BLaER1 (cell line): ENCODE measurements around the gene TSEN34.
A peak's percentile ranks its signal among the peaks of the same experiment; 100 is the strongest.
"Not testable (repeated sequence)": the region's sequence is repeated elsewhere in the genome, so short reads cannot be mapped to it uniquely, and the experiment has no call there.

Experiments
- H3K27ac ChIP-seq: shearing (Covaris generic); formaldehyde crosslinking; 2 replicates; pipeline ENCODE4 v1.8.1; 2022
- H3K27me3 ChIP-seq: shearing (Covaris generic); formaldehyde crosslinking; 2 replicates; pipeline ENCODE4 v1.8.1; 2022
- H3K36me3 ChIP-seq: shearing (Covaris generic); formaldehyde crosslinking; 2 replicates; pipeline ENCODE4 v1.8.1; 2022
- H3K4me1 ChIP-seq: shearing (Covaris generic); formaldehyde crosslinking; 2 replicates; pipeline ENCODE4 v1.8.1; 2022
- H3K4me2 ChIP-seq: shearing (Covaris generic); formaldehyde crosslinking; 2 replicates; pipeline ENCODE4 v1.8.1; 2022
- H3K4me3 ChIP-seq: shearing (Covaris generic); formaldehyde crosslinking; 2 replicates; pipeline ENCODE4 v1.8.1; 2022
- H3K9ac ChIP-seq: shearing (Covaris generic); formaldehyde crosslinking; 2 replicates; pipeline ENCODE4 v1.8.1; 2022
- H3K9me3 ChIP-seq: shearing (Covaris generic); formaldehyde crosslinking; 2 replicates; pipeline ENCODE4 v1.8.1; 2022
- H4K20me1 ChIP-seq: shearing (Covaris generic); formaldehyde crosslinking; 2 replicates; pipeline ENCODE4 v1.8.1; 2022
- Cebpa-rat ChIP-seq: shearing (Covaris generic); IDR thresholded peaks from 2 replicates; pipeline ENCODE4 v1.8.1; 2022

Gene TSEN34

GRCh38 chr19:54197121-54197520, 6.0 kb downstream of the TSEN34 start:
- H3K9ac ChIP-seq = no peak overlapping the region
- no peaks in the 10 kb centered on the region for H3K9me3 ChIP-seq
- H3K4me3 ChIP-seq = no peak overlapping the region
- no peak for TF ChIP-seq Cebpa-rat
- no peak overlapping the region for H3K4me2 ChIP-seq
- peaks cover 26% of the 10 kb centered on the region for H3K4me1 ChIP-seq
- no peak overlapping the region for H3K27ac ChIP-seq
- H3K27me3 ChIP-seq = no peaks in the 10 kb centered on the region
- peaks cover 59% of the 10 kb centered on the region for H3K36me3 ChIP-seq
- peaks cover 22% of the 10 kb centered on the region for H4K20me1 ChIP-seq

- Histone ChIP-seq H3K4me2 (0 out of 2 replicates have a peak overlapping the region, but pooled peaks have one; percentile 87), H3K9ac (no peak overlapping the region), H4K20me1 (peaks cover 35% of the 10 kb centered on the region), H3K36me3 (peaks cover 63% of the 10 kb centered on the region), H3K4me1 (peaks cover 38% of the 10 kb centered on the region), H3K4me3 (0 out of 2 replicates have a peak overlapping the region, but pooled peaks have one; percentile 86), H3K9me3 (no peaks in the 10 kb centered on the region), H3K27ac (no peak overlapping the region), H3K27me3 (no peaks in the 10 kb centered on the region)
- no peak for TF ChIP-seq Cebpa-rat
Observed at GRCh38 chr19:54199401-54199800, 8.3 kb downstream of the TSEN34 start.

GRCh38 chr19:54201172-54201701, 10.1 kb downstream of the TSEN34 start:
- no peak for TF ChIP-seq Cebpa-rat
- Histone ChIP-seq H3K27ac (peak overlapping the region; percentile 96), H3K4me1 (peaks cover 56% of the 10 kb centered on the region), H3K9ac (peak overlapping the region; percentile 97), H3K36me3 (peaks cover 66% of the 10 kb centered on the region), H3K4me3 (peak overlapping the region; percentile 86), H4K20me1 (peaks cover 53% of the 10 kb centered on the region), H3K4me2 (peak overlapping the region; percentile 97), H3K27me3 (no peaks in the 10 kb centered on the region), H3K9me3 (no peaks in the 10 kb centered on the region)

GRCh38 chr19:54201980-54202379, 10.9 kb downstream of the TSEN34 start:
- H3K4me1 ChIP-seq = peaks cover 63% of the 10 kb centered on the region
- peaks cover 61% of the 10 kb centered on the region for H4K20me1 ChIP-seq

DNA sequence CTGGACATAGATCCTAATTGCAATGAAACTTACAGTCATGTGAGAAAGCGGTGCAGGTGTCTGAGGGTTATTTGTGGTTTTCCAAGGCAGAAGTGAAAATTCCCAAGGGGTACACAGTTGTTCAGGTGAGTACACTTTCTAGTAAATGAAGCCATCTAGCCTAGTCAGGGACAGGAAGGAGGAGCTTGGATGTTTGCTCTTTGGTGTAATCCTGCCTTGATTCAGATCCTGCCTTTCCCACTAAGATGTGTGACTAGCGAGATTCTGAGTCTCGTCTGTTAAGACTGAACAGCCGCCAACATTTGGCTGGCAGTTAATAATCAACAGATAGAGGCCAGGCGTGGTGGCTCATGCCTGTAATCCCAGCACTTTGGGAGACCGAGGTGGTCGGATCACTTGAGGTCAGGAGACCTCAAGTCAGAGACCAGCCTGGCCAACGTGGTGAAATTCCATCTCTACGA, 12.1 kb downstream of the TSEN34 start:
- no peak for TF ChIP-seq Cebpa-rat
- peak overlapping the region; percentile 86 for H3K4me3 ChIP-seq
- H4K20me1 ChIP-seq = peaks cover 73% of the 10 kb centered on the region
- peaks cover 77% of the 10 kb centered on the region for H3K36me3 ChIP-seq
- H3K4me2 ChIP-seq = peak overlapping the region; percentile 97
- peaks cover 75% of the 10 kb centered on the region for H3K4me1 ChIP-seq
- H3K27me3 ChIP-seq = no peaks in the 10 kb centered on the region
- H3K27ac ChIP-seq = no peak overlapping the region; the same call in 1 of the 2 replicates
- no peaks in the 10 kb centered on the region for H3K9me3 ChIP-seq
- H3K9ac ChIP-seq = peak overlapping the region; percentile 97

More at GRCh38 chr19:54201980-54202379, 10.9 kb downstream of the TSEN34 start:
- H3K9me3 ChIP-seq = no peaks in the 10 kb centered on the region
- H3K9ac ChIP-seq = peak overlapping the region; percentile 97
- peak overlapping the region; percentile 86 for H3K4me3 ChIP-seq
- H3K4me2 ChIP-seq = peak overlapping the region; percentile 97
- TF ChIP-seq Cebpa-rat = no peak
- peaks cover 67% of the 10 kb centered on the region for H3K36me3 ChIP-seq
- no peaks in the 10 kb centered on the region for H3K27me3 ChIP-seq
- peak overlapping the region; percentile 96 for H3K27ac ChIP-seq

DNA sequence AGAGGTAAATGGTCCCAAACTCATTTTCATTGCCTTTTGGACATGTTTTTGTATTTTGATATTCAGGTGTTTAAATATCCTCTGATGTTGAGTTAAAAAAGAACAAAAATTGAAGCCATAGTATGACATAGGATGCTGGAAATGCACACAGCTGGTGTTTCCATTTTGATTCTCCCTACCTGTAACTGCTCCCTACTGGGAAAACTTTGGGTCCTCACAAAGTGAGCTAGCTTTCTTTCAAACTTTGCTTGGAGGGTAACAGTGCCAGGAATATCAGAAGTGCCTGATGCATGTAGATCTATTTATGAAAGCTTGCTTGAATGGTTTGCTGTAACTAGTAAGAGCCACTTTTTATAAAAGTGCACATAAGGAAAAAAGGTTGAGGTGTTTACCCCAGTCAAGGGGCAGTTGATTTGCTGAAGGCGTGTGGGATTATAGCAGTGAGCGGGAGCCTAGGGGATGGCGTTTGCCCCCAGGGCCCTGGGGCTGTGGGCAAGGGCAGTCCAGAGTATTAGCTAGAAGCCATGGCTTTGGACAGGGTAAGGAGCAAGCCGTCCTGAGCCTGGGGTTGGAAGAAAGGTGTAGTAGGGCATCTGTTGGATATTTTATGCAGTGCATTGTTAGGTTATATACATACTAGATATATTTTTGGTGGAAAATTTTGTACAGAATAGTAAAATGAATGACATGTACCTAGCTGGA, 13.8 kb downstream of the TSEN34 start:
- TF ChIP-seq Cebpa-rat = no peak
- Histone ChIP-seq H3K36me3 (peaks cover 88% of the 10 kb centered on the region), H3K27ac (no peak overlapping the region), H3K4me3 (no peak overlapping the region), H3K9me3 (no peaks in the 10 kb centered on the region), H3K9ac (peak overlapping the region; percentile 58), H3K27me3 (no peaks in the 10 kb centered on the region), H4K20me1 (peaks cover 90% of the 10 kb centered on the region), H3K4me1 (peaks cover 87% of the 10 kb centered on the region), H3K4me2 (peak overlapping the region; percentile 97)

DNA sequence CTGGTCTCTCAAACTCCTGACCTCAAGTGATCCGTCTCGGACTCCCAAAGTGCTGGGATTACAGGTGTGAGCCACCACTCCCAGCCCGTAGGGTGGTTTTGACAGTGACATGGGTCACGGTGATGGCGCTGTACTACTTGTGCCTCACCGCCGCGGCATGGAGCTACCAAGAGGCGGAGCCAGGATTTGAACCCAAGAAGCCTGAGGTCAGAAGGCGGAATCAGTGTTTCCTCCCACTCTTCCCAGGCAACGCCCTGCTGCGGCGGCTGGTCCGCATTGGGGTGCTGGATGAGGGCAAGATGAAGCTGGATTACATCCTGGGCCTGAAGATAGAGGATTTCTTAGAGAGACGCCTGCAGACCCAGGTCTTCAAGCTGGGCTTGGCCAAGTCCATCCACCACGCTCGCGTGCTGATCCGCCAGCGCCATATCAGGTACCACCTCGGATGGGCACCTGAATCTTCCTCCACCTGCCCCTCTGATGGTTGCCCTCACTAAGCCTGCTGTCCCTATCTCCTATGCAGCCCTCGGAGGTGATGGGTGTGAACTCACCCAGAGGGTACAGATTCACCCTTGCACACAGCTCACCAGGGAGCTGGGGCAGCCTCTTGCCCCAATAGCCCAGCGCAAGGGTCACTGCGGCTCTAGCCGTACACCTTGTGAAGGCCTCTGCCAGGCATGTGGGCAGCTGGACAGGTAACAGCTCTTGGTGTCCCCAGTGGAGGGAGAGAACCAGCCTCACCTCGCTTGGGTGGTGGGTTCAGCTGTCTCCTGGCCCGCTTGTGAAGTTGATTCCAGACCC, 15.1 kb downstream of the TSEN34 start:
- peaks cover 93% of the 10 kb centered on the region for H3K36me3 ChIP-seq
- peaks cover 96% of the 10 kb centered on the region for H3K4me1 ChIP-seq
- no peak overlapping the region for H3K27ac ChIP-seq
- H4K20me1 ChIP-seq = peaks cover 100% of the 10 kb centered on the region
- peak overlapping the region; percentile 51 for H3K9ac ChIP-seq
- no peak for TF ChIP-seq Cebpa-rat
- H3K27me3 ChIP-seq = no peaks in the 10 kb centered on the region
- H3K9me3 ChIP-seq = no peaks in the 10 kb centered on the region
- H3K4me2 ChIP-seq = peak overlapping the region; percentile 97
- H3K4me3 ChIP-seq = no peak overlapping the region

GRCh38 chr19:54206831-54207177, 15.7 kb downstream of the TSEN34 start:
- Histone ChIP-seq H3K4me2 (peak overlapping the region; percentile 97), H3K4me3 (no peak overlapping the region), H3K36me3 (peaks cover 93% of the 10 kb centered on the region), H3K9me3 (no peaks in the 10 kb centered on the region), H3K27me3 (no peaks in the 10 kb centered on the region), H3K9ac (peak overlapping the region; percentile 51), H4K20me1 (peaks cover 100% of the 10 kb centered on the region), H3K4me1 (peaks cover 99% of the 10 kb centered on the region), H3K27ac (no peak overlapping the region)
- TF ChIP-seq Cebpa-rat = no peak

DNA sequence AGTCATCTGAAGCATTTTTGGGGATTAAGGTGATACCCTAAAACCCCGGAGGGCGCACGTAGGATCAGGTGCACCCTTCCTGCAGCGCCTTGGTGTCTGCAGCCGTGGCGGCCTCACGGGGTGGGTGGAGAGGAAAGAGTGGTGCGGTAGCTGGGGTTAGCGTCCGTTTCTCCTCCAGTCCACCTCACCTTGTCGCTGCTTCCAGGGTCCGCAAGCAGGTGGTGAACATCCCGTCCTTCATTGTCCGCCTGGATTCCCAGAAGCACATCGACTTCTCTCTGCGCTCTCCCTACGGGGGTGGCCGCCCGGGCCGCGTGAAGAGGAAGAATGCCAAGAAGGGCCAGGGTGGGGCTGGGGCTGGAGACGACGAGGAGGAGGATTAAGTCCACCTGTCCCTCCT, 16.1 kb downstream of the TSEN34 start:
- Histone ChIP-seq H3K4me2 (peak overlapping the region; percentile 97), H3K36me3 (peaks cover 93% of the 10 kb centered on the region), H3K9ac (peak overlapping the region; percentile 51), H4K20me1 (peaks cover 100% of the 10 kb centered on the region), H3K4me1 (peaks cover 96% of the 10 kb centered on the region)
- H3K27me3 ChIP-seq, H3K27ac ChIP-seq, H3K9me3 ChIP-seq, H3K4me3 ChIP-seq: not testable (repeated sequence)

- no peaks in the 10 kb centered on the region for H3K9me3 ChIP-seq
- H4K20me1 ChIP-seq = peaks cover 100% of the 10 kb centered on the region
- H3K27ac ChIP-seq = peak overlapping the region; percentile 51; the same call in 1 of the 2 replicates
- H3K36me3 ChIP-seq = peaks cover 93% of the 10 kb centered on the region
- peaks cover 91% of the 10 kb centered on the region for H3K4me1 ChIP-seq
- TF ChIP-seq Cebpa-rat = no peak
- no peak overlapping the region for H3K4me3 ChIP-seq
- peak overlapping the region; percentile 97 for H3K4me2 ChIP-seq
- H3K27me3 ChIP-seq = no peaks in the 10 kb centered on the region
- peak overlapping the region; percentile 51; the same call in 1 of the 2 replicates for H3K9ac ChIP-seq
Observed at GRCh38 chr19:54207676-54207982, 16.5 kb downstream of the TSEN34 start.
